HG03378 (cell line): ENCODE measurements around the gene CPEB1.
"Not testable (repeated sequence)": the region's sequence is repeated elsewhere in the genome, so short reads cannot be mapped to it uniquely, and the experiment has no call there.

Experiments
- ATAC-seq: cut with Tn5 transposase; IDR thresholded peaks from one replicate; pipeline ENCODE4 v1.9.1; 2021; ENCODE audit warnings: mild to moderate bottlenecking, moderate library complexity; ENCODE audit not compliant: unreplicated experiment

CPEB1 gene

GRCh38 chr15:82649226-82649999 lies 2.2 kb upstream of the CPEB1 start:
- ATAC-seq: no peak

GRCh38 chr15:82648257-82649103 lies 1.3 kb upstream of the CPEB1 start:
- ATAC-seq: no peak

- no peak for ATAC-seq
Observed at GRCh38 chr15:82647835-82648256, 683 bp upstream of the CPEB1 start.

GRCh38 chr15:82646250-82647044 lies 716 bp downstream of the CPEB1 start:
- no peak for ATAC-seq

GRCh38 chr15:82644967-82645852 lies 2.0 kb downstream of the CPEB1 start:
- ATAC-seq: not testable (repeated sequence)

- ATAC-seq: no peak
Observed at GRCh38 chr15:82643992-82644391, 3.2 kb downstream of the CPEB1 start.

- ATAC-seq: no peak
Observed at GRCh38 chr15:82642656-82643055, 4.5 kb downstream of the CPEB1 start.

GRCh38 chr15:82641129-82641798 lies 5.9 kb downstream of the CPEB1 start:
- ATAC-seq: no peak

GRCh38 chr15:82640672-82641071 lies 6.5 kb downstream of the CPEB1 start:
- ATAC-seq: no peak

GRCh38 chr15:82635798-82636197 lies 11.4 kb downstream of the CPEB1 start:
- no peak for ATAC-seq

- no peak for ATAC-seq
Observed at GRCh38 chr15:82630033-82630432, 17.1 kb downstream of the CPEB1 start.

GRCh38 chr15:82625136-82625535 lies 22.0 kb downstream of the CPEB1 start:
- no peak for ATAC-seq

GRCh38 chr15:82624438-82624837 lies 22.7 kb downstream of the CPEB1 start:
- no peak for ATAC-seq

- no peak for ATAC-seq
Observed at GRCh38 chr15:82624008-82624407, 23.2 kb downstream of the CPEB1 start.

GRCh38 chr15:82621970-82622369 lies 25.2 kb downstream of the CPEB1 start:
- no peak for ATAC-seq

GRCh38 chr15:82613747-82614146 lies 33.4 kb downstream of the CPEB1 start:
- no peak for ATAC-seq

GRCh38 chr15:82611348-82611747 lies 35.8 kb downstream of the CPEB1 start:
- no peak for ATAC-seq

GRCh38 chr15:82602195-82602594 lies 45.0 kb downstream of the CPEB1 start:
- ATAC-seq: no peak

GRCh38 chr15:82599862-82600261 lies 47.3 kb downstream of the CPEB1 start:
- ATAC-seq: no peak

- no peak for ATAC-seq
Observed at GRCh38 chr15:82597815-82598214, 49.3 kb downstream of the CPEB1 start.
